ENCODE data around the gene AOPEP. TPM values are rescaled to one million over a fixed set of nuclear protein-coding genes. Genes with fewer than 3 reads are reported as not detected.
A peak's percentile ranks its signal among the peaks of the same experiment; 100 is the strongest.

AOPEP gene
- total RNA-seq, 2 donors from 2014 or later: 40.4 to 42.1 TPM

- DNase-seq: no peak
- no peak for ATAC-seq
- intact Hi-C loops (cut with DNase I, micrococcal nuclease): no loop called here
These were observed 336.1 kb downstream of the AOPEP start for GRCh38 chr9:95062596-95063065.

- intact Hi-C loops (cut with DNase I, micrococcal nuclease): no loop called here
- ATAC-seq (no peak), DNase-seq (no peak)
These were observed 336.8 kb downstream of the AOPEP start for GRCh38 chr9:95063300-95063699.

GRCh38 chr9:95065224-95065623, 338.7 kb downstream of the AOPEP start:
- ATAC-seq (no peak), DNase-seq (no peak)
- intact Hi-C loops (cut with DNase I, micrococcal nuclease): no loop called here

- intact Hi-C loops (cut with DNase I, micrococcal nuclease): no loop called here
- DNase-seq (no peak), ATAC-seq (no peak)
These were observed 340.6 kb downstream of the AOPEP start for GRCh38 chr9:95067057-95067456.

- ATAC-seq (no peak), DNase-seq (no peak)
- intact Hi-C loops (cut with DNase I, micrococcal nuclease): no loop called here
These were observed 341.4 kb downstream of the AOPEP start for GRCh38 chr9:95067897-95068296.

- ATAC-seq (peak; percentile 26), DNase-seq (no peak)
- intact Hi-C loops (cut with DNase I, micrococcal nuclease): no loop called here
These were observed 344.1 kb downstream of the AOPEP start for GRCh38 chr9:95070549-95071021.

- no peak for ATAC-seq
- DNase-seq: no peak
- intact Hi-C loops (cut with DNase I, micrococcal nuclease): no loop called here
These were observed 345.0 kb downstream of the AOPEP start for GRCh38 chr9:95071450-95071849.

GRCh38 chr9:95071925-95072324, 345.4 kb downstream of the AOPEP start:
- no peak for DNase-seq
- ATAC-seq: no peak
- intact Hi-C loops (cut with DNase I, micrococcal nuclease): no loop called here

GRCh38 chr9:95073042-95073607, 346.6 kb downstream of the AOPEP start:
- DNase-seq: no peak

GRCh38 chr9:95073918-95074317, 347.4 kb downstream of the AOPEP start:
- DNase-seq: no peak
- intact Hi-C loops (cut with DNase I, micrococcal nuclease): no loop called here
- ATAC-seq: no peak

More at GRCh38 chr9:95073042-95073607, 346.6 kb downstream of the AOPEP start:
- intact Hi-C loops (cut with DNase I, micrococcal nuclease): no loop called here
- peak; percentile 43 for ATAC-seq

GRCh38 chr9:95074632-95075031, 348.1 kb downstream of the AOPEP start:
- intact Hi-C loops (cut with DNase I, micrococcal nuclease): no loop called here
- ATAC-seq (peak; percentile 73), DNase-seq (peak; percentile 48 to 72)

GRCh38 chr9:95075700-95076099, 349.2 kb downstream of the AOPEP start:
- ATAC-seq (no peak), DNase-seq (no peak)
- intact Hi-C loops (cut with DNase I, micrococcal nuclease): no loop called here

- intact Hi-C loops (cut with DNase I, micrococcal nuclease): no loop called here
- ATAC-seq (peak; percentile 41), DNase-seq (no peak)
These were observed 350.2 kb downstream of the AOPEP start for GRCh38 chr9:95076696-95077052.

GRCh38 chr9:95077053-95077765, 350.7 kb downstream of the AOPEP start:
- intact Hi-C loops (cut with DNase I, micrococcal nuclease): no loop called here
- DNase-seq (no peak), ATAC-seq (no peak)

GRCh38 chr9:95077766-95078370, 351.4 kb downstream of the AOPEP start:
- DNase-seq: no peak
- intact Hi-C loops (cut with DNase I, micrococcal nuclease): no loop called here
- no peak for ATAC-seq

- DNase-seq (no peak), ATAC-seq (no peak)
- intact Hi-C loops (cut with DNase I, micrococcal nuclease): no loop called here
These were observed 352.0 kb downstream of the AOPEP start for GRCh38 chr9:95078511-95078910.

GRCh38 chr9:95078939-95079338, 352.4 kb downstream of the AOPEP start:
- DNase-seq (no peak), ATAC-seq (peak; percentile 42)
- intact Hi-C loops (cut with DNase I, micrococcal nuclease): no loop called here

- intact Hi-C loops (cut with DNase I, micrococcal nuclease): no loop called here
- ATAC-seq (no peak), DNase-seq (no peak)
These were observed 353.0 kb downstream of the AOPEP start for GRCh38 chr9:95079461-95079860.

- DNase-seq: no peak
- intact Hi-C loops (cut with DNase I, micrococcal nuclease): no loop called here
- no peak for ATAC-seq
These were observed 354.6 kb downstream of the AOPEP start for GRCh38 chr9:95080961-95081647.

GRCh38 chr9:95081998-95082397, 355.5 kb downstream of the AOPEP start:
- ATAC-seq: no peak
- no peak for DNase-seq
- intact Hi-C loops (cut with DNase I, micrococcal nuclease): no loop called here
